HG03103 (cell line): ENCODE results near the gene CD8A.

Source experiments
- ATAC-seq: cut with Tn5 transposase; IDR thresholded peaks from one replicate; pipeline ENCODE4 v1.9.1; 2021; ENCODE audit warnings: low read depth; ENCODE audit not compliant: unreplicated experiment

The CD8A gene

DNA sequence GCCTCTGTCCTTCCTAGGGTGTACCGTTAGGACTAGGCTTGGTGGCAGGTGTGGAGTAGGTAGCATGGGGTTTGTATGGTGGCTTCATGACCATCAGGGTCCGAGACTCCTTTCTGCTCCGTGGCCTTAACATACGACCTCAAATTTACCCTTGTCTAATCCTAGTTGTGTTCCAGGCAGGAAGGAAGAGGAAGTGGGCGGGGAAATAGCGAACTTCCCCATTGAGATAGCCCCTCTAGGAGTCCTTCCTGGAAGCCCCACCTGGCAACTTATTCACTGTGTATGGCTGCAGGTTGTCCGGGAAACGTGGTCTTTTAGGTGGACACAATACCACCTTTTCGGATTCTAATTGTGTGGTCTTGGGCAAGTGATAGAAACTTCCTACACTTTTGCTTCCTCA is 9.3 kb downstream of the CD8A start:
- ATAC-seq: no peak

DNA sequence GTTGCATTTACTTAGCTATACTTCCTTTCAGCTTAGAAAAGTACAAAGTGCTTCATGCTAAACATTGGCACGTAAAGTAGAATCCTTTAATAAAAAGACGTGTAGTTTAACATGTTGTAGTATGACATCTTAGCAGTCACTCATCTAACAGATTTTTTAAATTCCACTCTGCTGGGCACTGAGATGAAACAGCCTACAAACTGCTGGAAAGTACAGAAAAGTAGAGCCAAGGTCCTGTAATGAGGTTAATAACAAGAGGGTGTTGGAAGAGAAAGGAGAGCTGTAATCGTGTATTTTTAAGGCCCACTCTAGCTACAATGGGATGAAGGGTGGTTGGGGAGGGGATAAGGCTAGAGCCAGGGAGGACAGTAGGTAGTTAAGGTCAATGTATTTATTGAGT is 10.7 kb downstream of the CD8A start:
- ATAC-seq: no peak

- no peak for ATAC-seq
Measured at GRCh38 chr2:86778957-86779356, 11.8 kb downstream of the CD8A start.

DNA sequence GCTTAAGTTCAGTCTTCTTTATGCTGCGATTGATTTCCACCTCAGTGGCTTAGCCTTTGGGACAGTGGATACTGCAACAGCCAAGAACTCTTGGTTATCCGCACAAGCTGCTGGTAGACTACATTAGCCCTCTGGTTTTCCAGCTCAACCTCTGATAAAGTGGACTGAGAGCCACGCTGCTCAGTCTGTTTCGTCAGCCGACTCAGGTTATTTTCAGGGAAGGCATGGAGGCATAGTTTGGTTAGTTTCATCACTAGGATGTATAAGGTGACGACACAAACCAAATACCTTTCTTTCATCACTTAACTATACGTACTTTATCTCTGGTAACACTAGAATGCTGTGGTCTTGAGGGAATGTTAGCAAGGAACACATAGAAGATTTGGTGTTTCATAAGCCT is 14.2 kb downstream of the CD8A start:
- no peak for ATAC-seq

GRCh38 chr2:86775338-86775737 is 15.4 kb downstream of the CD8A start:
- no peak for ATAC-seq

DNA sequence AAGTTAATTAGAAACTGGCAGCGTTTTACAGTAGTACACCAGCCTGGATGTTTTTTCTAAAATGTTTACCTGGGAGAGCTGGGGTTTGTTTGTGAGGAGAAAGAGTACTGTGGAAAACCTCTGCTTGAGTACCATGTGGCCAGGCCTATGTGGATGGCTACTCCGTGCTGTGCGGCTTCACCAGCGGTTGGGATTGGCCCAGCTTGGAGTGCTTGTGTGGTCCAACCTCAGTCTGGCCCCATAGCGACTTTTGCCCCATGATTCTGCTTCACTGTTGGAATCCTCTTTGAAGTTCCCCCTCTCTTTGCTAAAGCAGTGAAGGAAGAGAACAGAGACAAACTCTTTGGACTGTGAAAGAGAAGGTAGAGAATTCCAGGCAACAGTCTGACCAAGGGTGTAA is 15.9 kb downstream of the CD8A start:
- no peak for ATAC-seq

DNA sequence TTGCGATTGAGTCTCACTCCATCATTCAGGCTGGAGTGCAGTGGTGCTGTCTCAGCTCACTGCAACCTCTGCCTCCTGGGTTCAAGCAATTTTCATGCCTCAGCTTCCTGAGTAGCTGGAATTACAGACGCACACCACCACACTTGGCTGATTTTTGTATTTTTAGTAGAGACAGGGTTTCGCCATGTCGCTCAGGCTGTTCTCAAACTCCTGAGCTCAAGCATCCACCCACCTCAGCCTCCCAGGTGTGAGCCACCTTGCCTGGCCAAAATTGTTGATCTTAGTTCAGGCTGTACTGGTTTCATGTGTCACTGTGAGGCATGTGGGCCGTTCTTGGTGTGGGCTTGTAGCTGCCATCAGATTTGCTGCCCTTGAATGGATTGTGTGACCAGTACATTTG is 18.1 kb downstream of the CD8A start:
- ATAC-seq: no peak

DNA sequence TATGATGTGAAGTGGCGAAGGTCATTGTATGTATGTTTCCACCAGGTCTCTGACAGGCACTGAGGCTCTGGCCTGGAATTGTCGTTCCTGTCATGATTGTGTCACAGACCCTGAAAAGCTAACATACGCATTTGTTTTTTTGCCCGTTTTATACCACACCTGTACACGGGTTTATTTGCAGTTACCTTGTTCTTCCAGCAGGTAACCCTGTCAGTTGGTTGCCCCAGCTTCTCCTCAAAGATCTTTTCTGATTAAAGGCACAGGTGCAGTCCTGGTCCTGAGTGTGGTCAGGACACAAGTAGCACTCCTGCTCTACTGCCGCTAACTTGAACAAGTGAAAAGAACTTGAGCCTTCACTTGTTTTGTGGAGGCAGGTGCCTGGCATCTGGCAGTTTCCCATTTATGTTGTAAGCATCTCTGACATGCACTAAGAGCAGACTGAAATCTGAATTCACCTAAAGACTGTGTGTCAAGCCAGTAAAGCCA is 19.9 kb downstream of the CD8A start:
- no peak for ATAC-seq

- ATAC-seq: no peak
Measured at GRCh38 chr2:86769838-86770237, 20.9 kb downstream of the CD8A start.

DNA sequence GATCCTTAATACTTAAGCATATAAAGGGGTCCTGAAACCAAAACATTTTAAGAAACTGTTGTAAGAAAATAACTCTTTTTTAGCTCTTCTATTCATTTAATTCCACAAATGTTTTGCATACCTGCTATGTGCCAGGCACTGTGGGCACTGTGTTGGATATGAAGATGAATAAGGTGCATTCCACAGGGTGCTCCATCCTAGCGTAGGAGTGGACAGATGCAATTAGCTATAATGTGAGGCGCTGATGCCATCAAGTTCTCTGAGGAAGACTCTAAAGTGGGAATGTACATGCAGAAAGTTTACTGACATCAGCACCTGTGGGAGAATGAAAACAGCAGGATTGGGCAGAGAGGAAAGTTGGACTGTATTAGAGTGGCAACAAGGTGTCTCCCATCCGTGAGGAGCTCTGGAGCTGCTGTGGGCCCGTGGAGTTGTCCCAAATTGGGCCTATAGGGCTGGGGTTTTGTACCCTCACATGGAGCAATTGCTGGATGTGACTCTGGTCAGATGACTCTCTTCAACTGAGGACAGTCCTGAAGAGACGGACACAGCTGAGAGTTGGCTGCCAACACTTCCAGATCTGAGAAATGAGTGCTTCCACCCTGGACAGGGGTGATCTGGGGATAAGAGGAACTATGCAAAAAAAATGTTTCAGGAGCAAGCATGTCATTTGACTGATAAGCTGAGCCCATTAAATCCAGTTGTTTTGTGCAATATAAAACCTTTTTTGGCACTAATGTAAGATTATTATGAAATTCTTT is 22.3 kb downstream of the CD8A start:
- no peak for ATAC-seq

- no peak for ATAC-seq
Measured at GRCh38 chr2:86765310-86765695, 25.4 kb downstream of the CD8A start.

- ATAC-seq: no peak
Measured at GRCh38 chr2:86764661-86765309, 25.9 kb downstream of the CD8A start.

- ATAC-seq: no peak
Measured at GRCh38 chr2:86760371-86760770, 30.3 kb downstream of the CD8A start.

GRCh38 chr2:86758405-86758804 is 32.3 kb downstream of the CD8A start:
- ATAC-seq: no peak

- no peak for ATAC-seq
Measured at GRCh38 chr2:86753606-86754005, 37.1 kb downstream of the CD8A start.

GRCh38 chr2:86752934-86753333 is 37.8 kb downstream of the CD8A start:
- no peak for ATAC-seq

DNA sequence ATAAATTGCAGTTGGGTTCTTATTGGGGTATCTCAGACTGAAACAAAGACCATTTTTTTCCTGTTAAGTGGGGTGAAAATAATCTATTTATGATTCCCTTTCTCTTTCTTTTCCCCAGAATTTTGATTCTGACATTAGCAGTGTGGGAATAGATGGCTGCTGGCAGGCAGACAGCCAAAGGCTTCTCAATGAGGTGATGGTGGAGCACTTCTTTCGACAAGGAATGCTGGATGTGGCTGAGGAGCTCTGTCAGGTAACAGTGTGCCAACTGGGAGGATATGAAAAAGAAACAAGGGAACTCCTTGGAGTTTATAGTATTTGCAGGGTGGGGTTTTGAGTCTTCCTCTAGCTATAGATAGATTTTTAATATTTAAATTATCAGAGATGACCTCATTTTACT is 38.9 kb downstream of the CD8A start:
- no peak for ATAC-seq

- no peak for ATAC-seq
Measured at GRCh38 chr2:86750240-86750839, 40.4 kb downstream of the CD8A start.

DNA sequence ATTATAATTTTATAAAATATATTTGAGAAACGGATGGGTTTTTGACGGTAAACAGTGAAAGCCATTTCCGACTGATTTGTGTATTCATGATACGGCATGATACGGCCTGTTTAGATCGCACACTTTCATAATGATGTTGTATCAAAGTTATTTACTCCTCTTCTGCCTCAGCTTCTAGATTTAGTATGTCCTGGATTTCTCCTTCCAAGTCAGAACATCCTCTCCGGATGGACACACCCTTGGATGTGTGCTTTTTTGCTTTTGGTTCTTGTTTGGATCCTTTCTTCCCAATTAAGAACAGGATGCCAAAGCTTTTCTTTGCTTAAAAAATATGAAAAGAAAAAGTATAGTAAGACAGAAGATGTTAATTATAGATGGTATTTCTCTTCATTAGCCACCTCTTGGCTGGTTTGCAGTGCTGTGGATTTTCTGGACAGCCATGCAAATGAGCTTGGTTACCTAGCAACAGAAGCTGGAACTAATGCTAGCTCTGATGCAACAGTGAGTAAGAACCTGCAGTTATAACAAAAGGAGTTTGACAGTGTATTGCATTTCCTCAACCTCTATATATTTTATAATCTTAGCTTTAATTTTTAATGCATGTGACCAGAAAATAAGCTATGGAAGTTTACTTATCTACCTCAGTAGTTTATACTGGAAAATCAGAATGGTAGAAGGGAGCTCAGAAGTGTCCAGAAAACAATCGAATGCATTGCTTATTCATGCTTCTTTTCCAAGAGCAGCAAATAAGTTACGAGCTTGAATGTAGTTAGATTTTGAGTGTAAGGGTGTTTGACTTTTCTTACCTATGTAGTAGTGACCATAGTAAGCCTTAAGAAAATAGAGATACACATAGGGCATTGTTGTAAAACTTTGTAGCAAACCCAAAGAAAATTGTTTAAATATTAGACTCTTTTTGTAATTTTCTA is 42.7 kb downstream of the CD8A start:
- no peak for ATAC-seq

DNA sequence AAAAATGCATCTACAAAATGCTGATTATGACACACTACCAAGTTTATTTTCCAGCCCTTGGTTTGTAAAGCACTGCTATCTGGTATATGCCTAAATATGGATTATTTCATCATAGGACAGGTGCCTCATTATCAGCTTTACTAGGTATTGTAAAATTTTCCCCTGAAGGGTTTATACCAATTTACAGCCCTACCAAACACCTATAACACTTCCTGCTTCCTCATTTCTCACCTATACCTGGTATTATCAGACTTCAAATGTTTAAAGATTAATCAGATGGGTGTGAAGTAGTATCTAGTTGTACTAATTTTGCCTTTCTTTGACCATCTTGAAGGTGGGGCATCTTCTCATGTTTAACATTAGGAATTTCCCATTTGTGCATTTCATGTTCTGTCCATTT is 43.8 kb downstream of the CD8A start:
- no peak for ATAC-seq

DNA sequence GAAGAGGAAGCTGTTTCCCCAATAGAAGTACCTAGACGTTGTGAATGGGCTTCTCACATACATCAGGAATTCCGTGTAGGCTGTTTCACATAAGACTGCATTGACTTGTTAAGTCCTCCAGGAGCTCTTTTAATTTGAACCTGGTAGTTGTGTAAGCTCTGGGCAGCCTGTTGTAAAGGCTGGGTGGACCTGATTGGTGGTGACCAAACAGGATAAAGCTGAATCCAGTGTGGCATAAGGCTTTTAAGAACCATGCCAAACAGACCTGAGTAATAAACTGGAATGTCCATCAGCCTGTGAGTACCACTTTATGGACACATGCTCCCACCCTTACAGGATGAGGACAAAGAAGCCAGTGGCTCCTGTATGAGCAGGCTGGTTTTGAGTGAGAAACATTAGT is 46.6 kb downstream of the CD8A start:
- ATAC-seq: no peak
